Measurements from ENCODE around the gene RAET1G.
"Not testable (repeated sequence)": the region's sequence is repeated elsewhere in the genome, so short reads cannot be mapped to it uniquely, and the experiment has no call there.

The RAET1G gene

DNA sequence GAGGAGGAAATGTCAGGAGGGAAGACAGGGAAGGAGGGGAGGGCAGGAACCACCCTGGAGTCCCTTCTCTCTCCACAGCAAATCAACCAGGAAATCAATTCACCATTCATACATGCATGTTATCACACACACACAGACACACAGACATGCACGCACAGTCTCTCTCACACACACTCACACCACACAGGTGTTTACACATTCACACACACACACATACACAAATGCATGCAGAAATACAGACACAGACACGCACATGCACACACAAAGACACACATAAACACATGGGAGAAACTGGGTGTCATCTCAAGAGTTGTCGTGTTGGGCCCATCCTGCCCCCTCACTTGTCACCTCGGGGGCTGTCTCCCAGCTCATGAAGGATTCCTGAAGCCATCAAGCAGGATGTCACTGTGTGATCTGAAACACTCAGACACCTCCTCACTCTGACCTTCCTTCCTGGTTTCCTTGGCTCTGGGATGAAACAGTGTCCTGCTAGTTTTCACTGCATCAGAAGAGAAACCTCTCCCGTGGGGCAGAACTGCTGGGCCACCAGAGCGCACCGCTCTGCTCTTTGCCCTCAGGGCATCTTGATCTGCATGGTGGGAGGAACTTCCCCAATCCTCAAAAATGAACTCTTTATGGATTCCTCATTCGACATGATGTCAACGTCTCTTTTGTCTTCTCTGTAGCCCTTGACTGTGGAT is 9.2 kb downstream of the RAET1G start:
- DNase-seq (ENCODE audit: low read depth in 2 of 2): no peak

DNA sequence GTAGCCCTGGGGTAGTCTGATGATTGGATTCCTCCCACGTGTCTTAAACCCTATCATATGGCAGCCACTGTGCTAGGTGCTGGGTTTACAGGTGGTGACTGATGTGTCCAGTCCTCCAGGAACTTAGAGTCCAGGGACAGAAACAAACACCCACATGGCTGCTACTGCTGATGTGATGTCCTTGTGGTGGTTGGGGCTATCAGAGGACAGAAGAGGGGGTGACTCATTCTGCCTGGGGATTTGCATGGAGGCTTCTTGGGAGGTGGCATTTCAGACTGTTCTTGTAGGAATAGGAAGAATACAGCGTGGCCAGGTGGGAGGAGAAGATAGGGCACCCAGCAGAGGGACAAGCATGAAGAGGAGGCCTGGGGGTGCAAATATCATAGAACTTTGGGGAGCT is 9.8 kb downstream of the RAET1G start:
- no peak for DNase-seq (ENCODE audit: low read depth in 2 of 2)

GRCh38 chr6:149912680-149913079 is 10.2 kb downstream of the RAET1G start:
- DNase-seq (ENCODE audit: low read depth in 2 of 2): not testable (repeated sequence)

GRCh38 chr6:149910721-149911151 is 12.2 kb downstream of the RAET1G start:
- no peak for DNase-seq (ENCODE audit: low read depth in 2 of 2)

DNA sequence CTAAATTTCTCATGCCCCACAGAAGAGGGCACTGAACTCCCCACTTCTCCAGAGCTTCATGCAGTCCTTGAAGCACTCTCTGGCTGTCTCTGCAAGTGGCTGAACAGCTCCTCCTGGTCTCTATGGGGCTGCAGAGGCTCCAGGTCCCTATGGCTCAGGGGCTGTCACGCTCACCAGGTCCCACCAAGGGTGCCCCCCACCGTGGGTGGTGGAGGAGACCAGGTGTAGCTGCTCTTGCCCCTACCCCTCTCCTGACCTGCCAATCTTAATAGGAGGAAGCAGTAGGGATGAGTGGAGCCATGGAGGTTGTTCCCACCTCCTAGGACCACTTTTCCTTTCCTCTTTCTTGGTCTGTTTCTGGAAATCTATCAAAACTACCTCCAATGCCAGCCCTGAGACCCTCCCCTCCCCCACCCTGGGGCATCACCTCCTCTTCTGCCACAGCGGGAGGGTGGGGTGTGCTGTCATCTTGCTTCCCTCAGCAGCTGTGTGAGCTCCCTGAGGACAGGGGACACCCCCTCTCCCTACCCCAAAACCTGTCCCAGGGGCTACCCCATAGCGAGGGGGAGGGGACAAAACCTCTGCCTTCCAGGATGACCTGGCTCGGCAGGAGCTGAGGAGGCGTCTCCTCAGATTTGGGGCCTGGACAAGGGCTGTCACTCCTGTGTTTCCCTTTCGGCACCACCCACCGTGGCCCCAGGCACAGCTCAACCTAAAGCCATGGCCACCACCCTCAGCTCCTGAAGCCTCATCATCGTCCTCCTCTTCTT is 13.0 kb downstream of the RAET1G start:
- no peak for DNase-seq (ENCODE audit: low read depth in 2 of 2)

DNA sequence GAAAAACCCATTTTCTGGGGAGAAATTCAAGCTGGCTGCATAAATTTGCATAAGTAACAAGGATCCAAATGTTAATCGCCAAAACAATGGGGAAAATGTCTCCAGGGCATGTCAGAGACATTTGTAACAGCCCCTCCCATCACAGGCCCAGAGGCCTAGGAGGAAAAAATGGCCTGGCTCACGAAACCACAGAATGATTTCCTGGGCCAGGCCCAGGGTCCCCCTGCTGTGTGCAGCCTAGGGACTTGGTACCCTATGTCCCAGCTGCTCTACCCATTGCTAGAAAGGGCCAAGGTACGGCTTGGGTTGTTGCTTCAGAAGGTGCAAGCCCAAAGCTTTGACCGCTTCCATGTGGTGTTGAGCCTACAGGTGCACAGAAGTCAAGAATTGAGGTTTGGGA is 14.4 kb downstream of the RAET1G start:
- not testable (repeated sequence) for DNase-seq (ENCODE audit: low read depth in 2 of 2)

DNA sequence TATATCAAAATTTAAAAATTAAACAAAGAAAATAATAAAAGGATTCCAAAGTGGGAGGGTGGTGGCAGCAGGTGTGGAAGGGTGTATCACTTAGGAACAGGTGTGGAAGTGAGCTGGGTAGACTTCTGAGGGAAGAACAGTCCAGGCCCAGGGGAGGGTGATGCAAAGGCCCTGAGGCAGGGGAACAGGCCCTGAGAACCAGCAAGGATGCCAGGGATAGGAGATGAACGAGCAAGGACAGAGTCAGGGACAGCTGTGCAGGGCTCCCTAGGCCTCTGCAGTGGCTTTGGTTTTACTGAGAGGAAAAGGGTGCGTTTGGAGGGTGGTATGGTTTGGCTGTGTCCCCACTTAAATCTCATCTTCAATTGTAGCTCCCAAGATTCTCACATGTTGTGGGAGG is 15.6 kb downstream of the RAET1G start:
- no peak for DNase-seq (ENCODE audit: low read depth in 2 of 2)

GRCh38 chr6:149906405-149906804 is 16.5 kb downstream of the RAET1G start:
- no peak for DNase-seq (ENCODE audit: low read depth in 2 of 2)

DNA sequence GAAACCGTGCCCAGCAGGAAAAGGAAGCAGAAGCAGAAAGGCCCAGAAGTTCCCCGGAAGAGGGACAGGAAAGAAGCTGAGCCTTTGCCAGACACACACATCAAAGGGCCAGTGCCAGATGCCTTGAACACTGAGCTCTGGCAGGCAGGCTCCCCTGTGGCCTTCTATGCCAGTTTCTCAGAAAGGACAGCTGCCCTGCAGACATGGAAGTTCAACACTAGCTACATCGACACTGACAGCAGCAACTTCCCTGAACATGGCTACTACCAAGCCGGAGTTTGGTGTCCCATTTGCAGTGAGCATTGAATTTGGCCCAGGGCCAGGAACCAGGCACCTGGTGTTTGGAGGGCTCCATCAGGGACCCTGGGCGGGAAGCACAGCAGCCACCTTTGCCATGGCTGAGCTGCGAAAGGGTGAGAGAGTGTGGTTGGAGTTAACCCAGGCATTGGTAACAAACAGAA is 17.0 kb downstream of the RAET1G start:
- DNase-seq (ENCODE audit: low read depth in 2 of 2): no peak

DNA sequence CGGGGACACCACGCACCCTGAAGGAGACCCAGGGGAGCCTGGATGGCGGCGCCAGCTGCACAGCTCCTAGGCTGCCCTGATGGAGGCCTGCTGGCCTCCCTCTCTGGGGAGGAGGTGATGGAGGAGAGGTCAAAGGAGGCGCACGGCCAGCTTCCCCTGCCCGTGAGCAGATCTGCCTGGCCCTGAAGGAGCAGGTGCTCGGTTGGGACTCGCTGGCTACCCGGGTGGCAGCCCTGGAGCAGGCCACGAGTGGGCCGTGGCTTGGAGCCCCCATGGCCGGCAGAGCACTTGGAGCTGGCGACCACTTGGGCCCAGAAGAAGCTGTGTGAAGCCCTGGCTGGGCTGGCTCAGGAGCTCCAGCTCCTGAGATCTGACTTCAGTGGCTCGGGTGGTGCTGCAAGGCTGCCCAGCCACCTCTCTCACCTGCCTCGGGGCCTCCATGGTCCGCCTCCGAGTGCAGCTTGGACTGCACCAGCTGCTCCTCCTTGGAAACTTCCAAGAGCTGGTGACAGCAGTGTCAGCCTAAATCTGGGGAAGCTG is 17.5 kb downstream of the RAET1G start:
- DNase-seq (ENCODE audit: low read depth in 2 of 2): no peak

- DNase-seq (ENCODE audit: low read depth in 2 of 2): no peak
Observed at GRCh38 chr6:149904661-149905370, 18.1 kb downstream of the RAET1G start.

DNA sequence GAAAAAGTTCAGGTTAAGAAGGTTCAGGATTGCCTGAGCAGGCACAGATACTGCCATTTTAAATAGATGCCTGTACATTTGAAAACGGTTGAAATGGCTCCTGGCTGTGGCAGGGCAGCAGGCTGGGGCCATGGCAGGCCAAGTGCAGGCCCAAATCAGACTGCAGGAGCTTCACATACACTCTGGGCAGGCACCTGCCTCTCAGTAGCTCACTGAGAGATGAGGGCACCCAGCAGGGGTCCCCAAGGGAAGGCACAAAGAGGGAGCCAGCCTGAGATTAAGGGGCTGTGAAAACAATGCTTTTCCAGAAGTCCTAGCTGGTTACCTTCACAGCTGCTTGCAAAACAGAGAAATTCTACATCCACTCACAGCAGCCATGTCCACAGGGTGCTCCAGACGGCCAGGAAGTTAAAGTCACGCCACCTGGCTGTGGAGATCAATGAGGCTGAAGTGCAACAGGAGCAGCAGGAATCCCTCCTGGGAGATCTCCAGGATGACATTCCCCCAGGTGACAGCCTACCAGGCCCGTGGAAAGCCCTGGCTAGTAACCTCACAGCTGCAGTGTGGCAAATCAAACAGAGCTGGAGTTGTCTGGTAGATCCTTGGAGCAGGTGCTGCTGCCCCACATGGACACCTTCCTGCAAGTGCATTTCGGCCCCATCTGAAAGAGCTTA is 18.8 kb downstream of the RAET1G start:
- DNase-seq (ENCODE audit: low read depth in 2 of 2): no peak

- DNase-seq (ENCODE audit: low read depth in 2 of 2): no peak
Observed at GRCh38 chr6:149901444-149902140, 21.3 kb downstream of the RAET1G start.

GRCh38 chr6:149900620-149901443 is 22.1 kb downstream of the RAET1G start:
- DNase-seq (ENCODE audit: low read depth in 2 of 2): no peak

GRCh38 chr6:149899926-149900619 is 22.8 kb downstream of the RAET1G start:
- DNase-seq (ENCODE audit: low read depth in 2 of 2): no peak

DNA sequence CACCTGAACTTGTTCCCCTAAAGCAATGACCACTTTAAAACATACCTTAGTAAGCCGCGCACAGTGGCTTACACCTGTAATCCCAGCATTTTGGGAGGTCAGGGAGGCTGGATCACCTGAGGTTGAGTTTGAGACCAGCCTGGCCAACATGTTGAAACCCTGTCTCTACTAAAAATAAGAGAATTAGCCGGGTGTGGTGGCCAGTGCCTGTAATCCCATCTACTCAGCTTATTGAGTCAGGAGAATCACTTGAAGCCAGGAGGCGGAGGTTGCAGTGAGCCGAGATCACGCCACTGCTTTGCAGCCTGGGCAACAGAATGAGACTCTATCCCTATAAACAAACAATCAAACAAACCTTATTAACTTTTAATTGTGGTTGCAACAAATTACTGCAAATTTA is 23.4 kb downstream of the RAET1G start:
- DNase-seq (ENCODE audit: low read depth in 2 of 2): no peak

DNA sequence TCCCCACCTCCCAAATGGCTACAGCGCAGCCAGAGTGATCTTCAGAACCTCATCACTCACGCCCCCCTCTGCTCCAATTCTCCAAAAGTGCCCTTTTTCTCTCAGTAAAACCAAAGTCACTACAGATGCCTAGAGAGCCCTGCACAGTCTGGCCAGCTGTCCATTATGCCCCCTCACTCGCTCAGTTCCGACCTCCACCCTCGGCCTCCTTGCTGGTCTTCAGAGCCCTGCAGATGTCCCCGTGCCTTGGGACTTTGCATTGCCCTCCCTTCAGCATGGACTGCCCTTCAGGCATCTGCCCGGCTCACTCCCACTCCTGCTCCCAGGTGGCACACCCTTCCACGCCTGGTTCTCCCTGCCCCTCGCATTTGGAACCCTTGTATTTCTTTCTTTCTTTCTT is 24.0 kb downstream of the RAET1G start:
- DNase-seq (ENCODE audit: low read depth in 2 of 2): no peak

- DNase-seq (ENCODE audit: low read depth in 2 of 2): no peak
Observed at GRCh38 chr6:149897855-149898744, 24.8 kb downstream of the RAET1G start, which contains the start of gene RAET1E. RAET1E (minus strand) TSS chr6:149898113; CDS start chr6:149890901, 7,212 bp downstream.

Measured in stimulated activated CD8-positive, alpha-beta memory T cell treated with anti-CD3 and anti-CD28 coated beads, Interleukin-7, amount 100 ng/mL, for 1 hour (primary cell).